ENCODE data around the gene TUBA1A. TPM values are rescaled to one million over a fixed set of nuclear protein-coding genes. Genes with fewer than 3 reads are reported as not detected.

The TUBA1A gene
- total RNA-seq, 2 donors from 2014 or later, result 166 to 298 TPM

- peaks cover 5% of the 10 kb centered on the region for H3K36me3 Mint-ChIP-seq (ENCODE audit: low read depth)
- no peak overlapping the region for H3K4me3 Mint-ChIP-seq
- TF ChIP-seq CTCF (conservative IDR thresholded peaks at IDR 0.05), result no peak
- no peaks in the 10 kb centered on the region for H3K9me3 ChIP-seq (ENCODE audit: control insufficient read depth, low read length)
- 100% methylated on average over 2 of the region's 3 CpGs; no CpG with 5 or more reads in 1 of the 2 experiments for WGBS, 2 experiments (ENCODE audit: insufficient coverage in 1 of 2, insufficient read length in 1 of 2)
- H3K27ac Mint-ChIP-seq, result no peak overlapping the region
- peaks cover 6% of the 10 kb centered on the region for H3K27me3 Mint-ChIP-seq (ENCODE audit: insufficient read depth)
- no peak for DNase-seq
- no peaks in the 10 kb centered on the region for H3K27me3 ChIP-seq (ENCODE audit: control insufficient read depth, insufficient read depth, low read length, poor library complexity, severe bottlenecking)
- peaks cover 7% of the 10 kb centered on the region for H3K36me3 ChIP-seq (ENCODE audit: control insufficient read depth, insufficient read depth, low read length)
- H3K4me1 ChIP-seq (ENCODE audit: control insufficient read depth, insufficient read depth, low read length), result peaks cover 4% of the 10 kb centered on the region
- H3K4me3 ChIP-seq (ENCODE audit: low read length), result no peak overlapping the region
- no peak overlapping the region for H3K9ac ChIP-seq (ENCODE audit: extremely low read depth, low read length, poor library complexity, severe bottlenecking)
- peaks cover 2% of the 10 kb centered on the region for H3K4me1 Mint-ChIP-seq
- no peak overlapping the region for H3K27ac ChIP-seq (ENCODE audit: low read depth, low read length)
- H3K9me3 Mint-ChIP-seq, result no peaks in the 10 kb centered on the region
These were observed 2.1 kb upstream of the TUBA1A start for GRCh38 chr12:49190974-49191373.

GRCh38 chr12:49189731-49190716 is 1.1 kb upstream of the TUBA1A start:
- TF ChIP-seq CTCF (conservative IDR thresholded peaks at IDR 0.05), result no peak
- H3K27ac ChIP-seq (ENCODE audit: low read depth, low read length), result peak overlapping the region; percentile 84

GRCh38 chr12:49188201-49188915 is 522 bp downstream of the TUBA1A start:
- Histone ChIP-seq H3K9ac (ENCODE audit: extremely low read depth, low read length, poor library complexity, severe bottlenecking) (peak overlapping the region; percentile 92), H3K27me3 (ENCODE audit: control insufficient read depth, insufficient read depth, low read length, poor library complexity, severe bottlenecking) (no peaks in the 10 kb centered on the region), H3K36me3 (ENCODE audit: control insufficient read depth, insufficient read depth, low read length) (peaks cover 14% of the 10 kb centered on the region), H3K4me1 (ENCODE audit: control insufficient read depth, insufficient read depth, low read length) (peaks cover 4% of the 10 kb centered on the region), H3K9me3 (ENCODE audit: control insufficient read depth, low read length) (no peaks in the 10 kb centered on the region), H3K27ac (ENCODE audit: low read depth, low read length) (peak overlapping the region; percentile 99), H3K4me3 (ENCODE audit: low read length) (peak overlapping the region; percentile 93)
- Mint-ChIP-seq H3K27ac (peak overlapping the region; percentile 97), H3K4me3 (peak overlapping the region; percentile 88), H3K36me3 (ENCODE audit: low read depth) (peaks cover 24% of the 10 kb centered on the region), H3K9me3 (no peaks in the 10 kb centered on the region), H3K4me1 (no peaks in the 10 kb centered on the region), H3K27me3 (ENCODE audit: insufficient read depth) (peaks cover 6% of the 10 kb centered on the region)
- peak; percentile 87 for DNase-seq
- 0% methylated on average over 25 to 52 of the region's 52 CpGs for WGBS, 2 experiments (ENCODE audit: insufficient coverage in 1 of 2, insufficient read length in 1 of 2)
- TF ChIP-seq CTCF (conservative IDR thresholded peaks at IDR 0.05), result peak; percentile 11

More at GRCh38 chr12:49189731-49190716, 1.1 kb upstream of the TUBA1A start:
- H3K27me3 Mint-ChIP-seq (ENCODE audit: insufficient read depth), result peaks cover 6% of the 10 kb centered on the region
- H3K9me3 Mint-ChIP-seq, result no peaks in the 10 kb centered on the region
- peaks cover 14% of the 10 kb centered on the region for H3K36me3 Mint-ChIP-seq (ENCODE audit: low read depth)
- Histone ChIP-seq H3K27me3 (ENCODE audit: control insufficient read depth, insufficient read depth, low read length, poor library complexity, severe bottlenecking) (no peaks in the 10 kb centered on the region), H3K4me1 (ENCODE audit: control insufficient read depth, insufficient read depth, low read length) (peaks cover 4% of the 10 kb centered on the region), H3K9ac (ENCODE audit: extremely low read depth, low read length, poor library complexity, severe bottlenecking) (no peak overlapping the region), H3K4me3 (ENCODE audit: low read length) (no peak overlapping the region), H3K9me3 (ENCODE audit: control insufficient read depth, low read length) (no peaks in the 10 kb centered on the region), H3K36me3 (ENCODE audit: control insufficient read depth, insufficient read depth, low read length) (peaks cover 14% of the 10 kb centered on the region)
- no peak overlapping the region for H3K4me3 Mint-ChIP-seq
- DNase-seq, result peak; percentile 65
- 89 to 95% methylated on average over 5 to 12 of the region's 12 CpGs for WGBS, 2 experiments (ENCODE audit: insufficient coverage in 1 of 2, insufficient read length in 1 of 2)
- no peak overlapping the region for H3K27ac Mint-ChIP-seq
- no peaks in the 10 kb centered on the region for H3K4me1 Mint-ChIP-seq

Measured in endodermal cell (in vitro differentiated cells).